Nephron progenitor cell (in vitro differentiated cells): ENCODE data around the gene INKA1.
"Not testable (repeated sequence)": the region's sequence is repeated elsewhere in the genome, so short reads cannot be mapped to it uniquely, and the experiment has no call there.

Experiments used
- DNase-seq: peaks from one replicate; pipeline ENCODE4 v3.0.0; 2021
- H3K27ac Mint-ChIP-seq: 2 replicates; pipeline ENCODE4 v1.8.0; 2021; ENCODE audit warnings: mild to moderate bottlenecking, moderate library complexity, mixed read lengths
- H3K27me3 Mint-ChIP-seq: 2 replicates; pipeline ENCODE4 v1.8.0; 2021; ENCODE audit warnings: mild to moderate bottlenecking, low read depth, mixed read lengths; ENCODE audit not compliant: poor library complexity
- H3K36me3 Mint-ChIP-seq: 2 replicates; pipeline ENCODE4 v1.8.0; 2021; ENCODE audit warnings: low read depth, mixed read lengths
- H3K4me1 Mint-ChIP-seq: 2 replicates; pipeline ENCODE4 v1.8.0; 2021; ENCODE audit warnings: mixed read lengths
- H3K4me3 Mint-ChIP-seq: 2 replicates; pipeline ENCODE4 v1.8.0; 2021; ENCODE audit warnings: mild to moderate bottlenecking, moderate library complexity, mixed read lengths
- H3K9me3 Mint-ChIP-seq: 2 replicates; pipeline ENCODE4 v1.8.0; 2021; ENCODE audit warnings: mild to moderate bottlenecking, moderate library complexity, mixed read lengths
- TF ChIP-seq, protein P1 (sequence below): fragments of 200-600 bp; sonication (generic); IDR thresholded peaks from 2 replicates; pipeline ENCODE4 v1.5.0; 2021; ENCODE audit warnings: antibody characterized with exemption

Gene INKA1

DNA sequence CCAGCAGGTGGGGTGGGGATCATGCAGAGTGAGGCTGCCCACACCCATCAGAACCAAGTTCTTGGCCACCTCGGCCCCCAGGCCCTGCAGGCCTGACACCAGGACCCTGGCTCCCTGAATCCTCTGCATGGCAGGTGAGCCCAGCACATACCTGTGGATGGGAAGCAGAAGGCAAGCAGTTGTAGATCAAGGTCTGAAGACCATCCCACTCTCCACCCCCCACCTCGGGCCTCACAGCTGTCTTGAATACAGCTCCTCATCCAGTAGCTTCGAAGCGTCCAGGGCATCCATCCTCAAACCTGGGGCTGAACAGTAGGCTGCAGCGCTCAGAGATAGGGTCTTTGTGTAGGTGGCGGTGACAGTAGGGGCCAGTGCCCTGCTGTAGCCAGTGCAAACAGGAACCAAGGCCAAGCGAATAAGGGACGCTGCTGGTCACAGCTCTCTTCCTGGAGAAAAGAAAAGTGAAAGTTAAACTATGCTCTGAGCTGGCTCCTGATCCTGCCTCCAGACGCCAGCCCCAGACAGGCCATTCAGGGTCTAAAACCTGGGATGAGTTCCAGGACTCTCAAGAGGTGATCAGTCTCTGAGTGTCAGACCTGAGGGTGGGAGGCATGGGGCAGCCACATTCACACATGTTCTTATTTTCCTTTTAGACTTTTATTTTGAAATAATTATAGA, 10.6 kb downstream of the INKA1 start, which contains the start of gene UBA7:
TSS of gene UBA7 (minus strand) at position 457 of the 678 bp plus-strand sequence. CDS start at position 291, 166 bp downstream.
- Mint-ChIP-seq H3K4me1 (peaks cover 12% of the 10 kb centered on the region), H3K9me3 (no peaks in the 10 kb centered on the region), H3K27me3 (peaks cover 3% of the 10 kb centered on the region), H3K36me3 (no peaks in the 10 kb centered on the region), H3K27ac (peak within 1 kb of the TSS; percentile 45), H3K4me3 (no peak within 1 kb of the TSS)
- TF ChIP-seq, protein P1, sequence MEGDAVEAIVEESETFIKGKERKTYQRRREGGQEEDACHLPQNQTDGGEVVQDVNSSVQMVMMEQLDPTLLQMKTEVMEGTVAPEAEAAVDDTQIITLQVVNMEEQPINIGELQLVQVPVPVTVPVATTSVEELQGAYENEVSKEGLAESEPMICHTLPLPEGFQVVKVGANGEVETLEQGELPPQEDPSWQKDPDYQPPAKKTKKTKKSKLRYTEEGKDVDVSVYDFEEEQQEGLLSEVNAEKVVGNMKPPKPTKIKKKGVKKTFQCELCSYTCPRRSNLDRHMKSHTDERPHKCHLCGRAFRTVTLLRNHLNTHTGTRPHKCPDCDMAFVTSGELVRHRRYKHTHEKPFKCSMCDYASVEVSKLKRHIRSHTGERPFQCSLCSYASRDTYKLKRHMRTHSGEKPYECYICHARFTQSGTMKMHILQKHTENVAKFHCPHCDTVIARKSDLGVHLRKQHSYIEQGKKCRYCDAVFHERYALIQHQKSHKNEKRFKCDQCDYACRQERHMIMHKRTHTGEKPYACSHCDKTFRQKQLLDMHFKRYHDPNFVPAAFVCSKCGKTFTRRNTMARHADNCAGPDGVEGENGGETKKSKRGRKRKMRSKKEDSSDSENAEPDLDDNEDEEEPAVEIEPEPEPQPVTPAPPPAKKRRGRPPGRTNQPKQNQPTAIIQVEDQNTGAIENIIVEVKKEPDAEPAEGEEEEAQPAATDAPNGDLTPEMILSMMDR = no peak
- no peak for DNase-seq

DNA sequence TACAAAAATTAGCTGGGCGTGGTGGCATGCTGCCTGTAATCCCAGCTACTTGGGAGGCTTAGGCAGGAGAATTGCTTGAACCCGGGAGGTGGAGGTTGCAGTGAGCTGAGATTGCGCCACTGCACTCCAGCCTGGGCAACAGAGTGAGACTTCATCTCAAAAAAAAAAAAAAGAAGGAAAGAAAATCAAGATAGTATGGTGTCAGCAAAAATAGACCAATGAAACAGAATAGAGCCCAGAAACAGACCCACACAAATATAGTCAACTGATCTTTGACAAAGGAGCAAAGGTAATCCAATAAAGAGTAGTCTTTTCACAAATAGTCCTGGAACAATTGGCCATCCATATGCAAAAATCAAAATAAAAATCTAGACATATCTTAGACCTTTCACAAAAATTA, 20.1 kb downstream of the INKA1 start:
- peak overlapping the region; percentile 5 for H3K27ac Mint-ChIP-seq
- H3K4me1 Mint-ChIP-seq, H3K36me3 Mint-ChIP-seq, DNase-seq, H3K9me3 Mint-ChIP-seq, H3K4me3 Mint-ChIP-seq, H3K27me3 Mint-ChIP-seq: not testable (repeated sequence)

GRCh38 chr3:49826016-49826415, 23.0 kb downstream of the INKA1 start:
- peak overlapping the region; percentile 62 for H3K27ac Mint-ChIP-seq

DNA sequence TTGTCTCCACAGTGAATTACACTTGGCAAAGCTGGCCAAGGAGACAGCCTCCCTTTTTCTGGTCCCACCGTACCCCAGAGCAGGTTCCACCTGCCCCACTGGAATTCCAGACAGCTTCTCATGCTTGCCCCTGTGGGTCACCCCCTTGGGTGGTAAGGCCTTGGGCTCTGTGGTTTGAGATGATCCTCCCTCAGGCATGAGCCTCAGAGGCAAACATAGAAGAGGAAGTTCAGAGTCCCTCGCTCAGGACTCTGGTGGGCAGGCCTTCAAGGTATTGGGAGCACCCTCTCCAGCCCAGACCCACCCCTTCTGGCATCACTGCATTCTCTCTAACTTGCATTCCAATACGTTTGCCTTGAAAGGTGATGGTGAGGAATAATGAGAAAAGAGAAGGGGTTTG, 28.3 kb downstream of the INKA1 start:
- Mint-ChIP-seq H3K27me3 (no peaks in the 10 kb centered on the region), H3K4me1 (no peaks in the 10 kb centered on the region), H3K4me3 (no peak overlapping the region), H3K27ac (peak overlapping the region; percentile 31), H3K9me3 (no peaks in the 10 kb centered on the region), H3K36me3 (peaks cover 36% of the 10 kb centered on the region)
- TF ChIP-seq, protein P1 = no peak
- DNase-seq = no peak

More at GRCh38 chr3:49826016-49826415, 23.0 kb downstream of the INKA1 start:
- no peaks in the 10 kb centered on the region for H3K27me3 Mint-ChIP-seq
- H3K9me3 Mint-ChIP-seq = no peaks in the 10 kb centered on the region
- TF ChIP-seq, protein P1 = no peak
- H3K4me1 Mint-ChIP-seq = no peaks in the 10 kb centered on the region
- no peak overlapping the region for H3K4me3 Mint-ChIP-seq
- H3K36me3 Mint-ChIP-seq = peaks cover 7% of the 10 kb centered on the region
- no peak for DNase-seq

DNA sequence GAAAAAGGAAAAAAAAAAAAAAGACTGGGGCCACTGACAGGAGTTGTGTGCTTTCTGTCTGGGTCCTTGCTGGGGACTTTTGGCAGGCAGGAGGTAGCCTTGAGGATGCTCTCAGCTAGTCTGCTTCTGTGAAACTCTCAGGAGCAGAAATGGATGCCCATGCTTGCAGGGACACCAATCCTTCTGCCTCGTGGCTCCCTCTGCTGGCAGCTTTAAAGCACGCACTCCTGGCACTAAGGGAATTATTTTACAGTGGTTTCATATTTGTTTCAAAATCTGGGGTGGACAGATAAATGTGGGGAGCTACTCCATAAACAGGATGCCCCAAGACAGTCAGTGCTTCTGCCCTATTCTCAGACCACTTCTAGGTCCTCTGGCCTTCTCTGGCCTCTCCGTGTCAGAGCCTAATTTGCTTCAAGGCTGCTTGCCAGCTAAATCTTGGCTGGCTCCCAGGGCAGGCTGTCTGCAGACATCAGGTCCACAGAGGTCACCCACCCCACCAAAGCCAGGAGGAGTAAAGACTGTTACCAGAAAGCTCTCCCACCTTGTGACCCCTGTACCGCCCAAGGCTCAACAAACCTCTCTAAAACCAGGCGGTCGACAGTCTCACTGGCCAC, 36.2 kb downstream of the INKA1 start:
- H3K27ac Mint-ChIP-seq = no peak overlapping the region
- DNase-seq = peak; percentile 81

GRCh38 chr3:49840388-49840787, 37.3 kb downstream of the INKA1 start:
- TF ChIP-seq, protein P1 = no peak
- peaks cover 8% of the 10 kb centered on the region for H3K4me1 Mint-ChIP-seq
- no peak overlapping the region for H3K27ac Mint-ChIP-seq
- peaks cover 2% of the 10 kb centered on the region for H3K27me3 Mint-ChIP-seq
- H3K9me3 Mint-ChIP-seq = no peaks in the 10 kb centered on the region
- no peak overlapping the region for H3K4me3 Mint-ChIP-seq
- H3K36me3 Mint-ChIP-seq = peaks cover 31% of the 10 kb centered on the region
- no peak for DNase-seq

More for the DNA sequence above, 36.2 kb downstream of the INKA1 start:
- H3K4me1 Mint-ChIP-seq = peaks cover 8% of the 10 kb centered on the region
- H3K9me3 Mint-ChIP-seq = no peaks in the 10 kb centered on the region
- peaks cover 36% of the 10 kb centered on the region for H3K36me3 Mint-ChIP-seq
- H3K27me3 Mint-ChIP-seq = peaks cover 2% of the 10 kb centered on the region
- H3K4me3 Mint-ChIP-seq = no peak overlapping the region
- TF ChIP-seq, protein P1 = peak; percentile 84
